Adipocyte (in vitro differentiated cells): Measurements from ENCODE around the gene TENT4A.

Experiments used
- DNase-seq: peaks from one replicate; pipeline ENCODE4 v3.0.0-alpha.2; 2015; ENCODE audit warnings: low read depth
- H3K27me3 ChIP-seq: replicated peaks from 2 replicates; pipeline ENCODE4 v1.7.0; 2013; ENCODE audit warnings: mild to moderate bottlenecking, low read length, moderate library complexity; ENCODE audit not compliant: control insufficient read depth, insufficient read depth
- H3K36me3 ChIP-seq: 2 replicates; pipeline ENCODE4 v1.7.0; 2013; ENCODE audit warnings: low read length, mild to moderate bottlenecking, moderate library complexity; ENCODE audit not compliant: control insufficient read depth, insufficient read depth, severe bottlenecking
- H3K4me1 ChIP-seq: 2 replicates; pipeline ENCODE4 v1.7.0; 2013; ENCODE audit warnings: mild to moderate bottlenecking, low read length, moderate library complexity; ENCODE audit not compliant: control insufficient read depth, insufficient read depth
- H3K4me3 ChIP-seq: 2 replicates; pipeline ENCODE4 v1.7.0; 2013; ENCODE audit warnings: mild to moderate bottlenecking, low read length, moderate library complexity
- H3K9ac ChIP-seq: 2 replicates; pipeline ENCODE4 v1.7.0; 2013; ENCODE audit warnings: mild to moderate bottlenecking, low read length, moderate library complexity
- H3K9me3 ChIP-seq: 2 replicates; pipeline ENCODE4 v1.7.0; 2013; ENCODE audit warnings: mild to moderate bottlenecking, low read length, moderate library complexity; ENCODE audit not compliant: control insufficient read depth

Gene TENT4A

GRCh38 chr5:6727231-6727630 lies 14.0 kb downstream of the TENT4A start:
- no peak for DNase-seq
- no peaks in the 10 kb centered on the region for H3K27me3 ChIP-seq
- H3K4me1 ChIP-seq = peaks cover 42% of the 10 kb centered on the region
- H3K9me3 ChIP-seq = no peaks in the 10 kb centered on the region
- H3K4me3 ChIP-seq = no peak overlapping the region
- no peak overlapping the region for H3K9ac ChIP-seq
- no peaks in the 10 kb centered on the region for H3K36me3 ChIP-seq

- peaks cover 42% of the 10 kb centered on the region for H3K4me1 ChIP-seq
- no peaks in the 10 kb centered on the region for H3K9me3 ChIP-seq
- H3K36me3 ChIP-seq = no peaks in the 10 kb centered on the region
- H3K4me3 ChIP-seq = no peak overlapping the region
- no peak overlapping the region for H3K9ac ChIP-seq
- no peak for DNase-seq
- no peaks in the 10 kb centered on the region for H3K27me3 ChIP-seq
Observed at GRCh38 chr5:6728011-6728794, 15.0 kb downstream of the TENT4A start.

DNA sequence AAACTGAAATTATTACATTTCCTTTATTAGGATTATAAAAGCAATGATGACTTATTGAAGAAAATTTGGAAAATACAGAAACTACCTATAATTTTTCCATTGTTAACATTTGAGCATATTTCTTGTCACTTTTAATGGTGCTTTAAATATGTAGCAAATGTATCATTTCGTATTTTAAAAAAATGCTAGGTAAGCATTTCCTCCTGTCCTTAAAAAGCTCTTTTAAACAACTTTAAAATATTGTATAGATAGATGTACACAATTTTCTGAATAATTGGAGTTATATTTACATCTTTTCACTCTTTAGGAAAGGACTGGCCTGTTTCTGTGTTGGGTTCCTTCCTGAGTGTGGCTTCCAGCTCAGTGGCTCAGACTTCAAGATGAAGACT lies 15.6 kb downstream of the TENT4A start:
- DNase-seq = no peak
- H3K36me3 ChIP-seq = no peaks in the 10 kb centered on the region
- H3K27me3 ChIP-seq = no peaks in the 10 kb centered on the region
- no peaks in the 10 kb centered on the region for H3K9me3 ChIP-seq
- H3K4me1 ChIP-seq = peaks cover 42% of the 10 kb centered on the region
- no peak overlapping the region for H3K9ac ChIP-seq
- H3K4me3 ChIP-seq = no peak overlapping the region

GRCh38 chr5:6729386-6730310 lies 16.4 kb downstream of the TENT4A start:
- no peak overlapping the region for H3K4me3 ChIP-seq
- no peak for DNase-seq
- H3K27me3 ChIP-seq = no peaks in the 10 kb centered on the region
- no peaks in the 10 kb centered on the region for H3K9me3 ChIP-seq
- H3K36me3 ChIP-seq = no peaks in the 10 kb centered on the region
- no peak overlapping the region for H3K9ac ChIP-seq
- H3K4me1 ChIP-seq = peaks cover 46% of the 10 kb centered on the region

GRCh38 chr5:6730407-6730806 lies 17.2 kb downstream of the TENT4A start:
- no peak overlapping the region for H3K4me3 ChIP-seq
- H3K36me3 ChIP-seq = no peaks in the 10 kb centered on the region
- no peaks in the 10 kb centered on the region for H3K9me3 ChIP-seq
- no peaks in the 10 kb centered on the region for H3K27me3 ChIP-seq
- no peak overlapping the region for H3K9ac ChIP-seq
- no peak for DNase-seq
- peaks cover 53% of the 10 kb centered on the region for H3K4me1 ChIP-seq

DNA sequence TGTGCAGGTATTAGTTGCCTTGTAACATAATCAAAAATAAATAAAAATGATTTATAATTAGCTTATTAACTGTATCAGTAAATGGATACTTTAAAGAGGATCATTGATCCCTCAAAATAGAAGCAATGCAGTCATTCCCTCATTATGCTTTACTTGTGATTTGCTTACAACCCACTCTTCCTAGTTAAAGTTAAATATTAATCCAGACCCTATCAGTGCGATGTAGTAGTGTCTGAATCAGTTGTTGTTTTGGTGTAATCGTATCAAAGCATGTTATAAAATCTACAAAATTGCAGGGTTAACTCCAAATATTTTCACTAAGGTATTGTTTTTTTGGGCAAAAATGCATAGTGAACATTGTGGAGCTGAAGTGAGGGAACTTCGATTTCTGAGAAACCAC lies 17.6 kb downstream of the TENT4A start:
- Histone ChIP-seq H3K27me3 (no peaks in the 10 kb centered on the region), H3K9me3 (no peaks in the 10 kb centered on the region), H3K36me3 (no peaks in the 10 kb centered on the region), H3K4me1 (peaks cover 53% of the 10 kb centered on the region), H3K4me3 (no peak overlapping the region), H3K9ac (no peak overlapping the region)
- DNase-seq = no peak

GRCh38 chr5:6731465-6732237 lies 18.4 kb downstream of the TENT4A start:
- H3K9ac ChIP-seq = peak overlapping the region; percentile 82
- H3K27me3 ChIP-seq = no peaks in the 10 kb centered on the region
- DNase-seq = no peak
- H3K4me3 ChIP-seq = peak overlapping the region; percentile 75
- H3K4me1 ChIP-seq = peaks cover 53% of the 10 kb centered on the region
- H3K9me3 ChIP-seq = no peaks in the 10 kb centered on the region
- H3K36me3 ChIP-seq = no peaks in the 10 kb centered on the region

GRCh38 chr5:6732634-6733410 lies 19.6 kb downstream of the TENT4A start:
- Histone ChIP-seq H3K27me3 (no peaks in the 10 kb centered on the region), H3K9me3 (no peaks in the 10 kb centered on the region), H3K36me3 (peaks cover 4% of the 10 kb centered on the region), H3K4me3 (peak overlapping the region; percentile 75), H3K4me1 (peaks cover 53% of the 10 kb centered on the region), H3K9ac (peak overlapping the region; percentile 82)
- DNase-seq = peak; percentile 69

GRCh38 chr5:6733411-6734242 lies 20.4 kb downstream of the TENT4A start:
- Histone ChIP-seq H3K9me3 (no peaks in the 10 kb centered on the region), H3K4me1 (peaks cover 53% of the 10 kb centered on the region), H3K4me3 (peak overlapping the region; percentile 75), H3K36me3 (peaks cover 9% of the 10 kb centered on the region), H3K27me3 (no peaks in the 10 kb centered on the region), H3K9ac (peak overlapping the region; percentile 82)
- DNase-seq = peak; percentile 40

- Histone ChIP-seq H3K27me3 (no peaks in the 10 kb centered on the region), H3K4me1 (peaks cover 53% of the 10 kb centered on the region), H3K36me3 (peaks cover 14% of the 10 kb centered on the region), H3K9ac (no peak overlapping the region), H3K4me3 (no peak overlapping the region), H3K9me3 (no peaks in the 10 kb centered on the region)
- DNase-seq = no peak
Observed at GRCh38 chr5:6734243-6734700, 21.0 kb downstream of the TENT4A start.
